Immature natural killer cell (primary cell): ENCODE data around the gene EPB42. TPM values are rescaled to one million over a fixed set of nuclear protein-coding genes. Genes with fewer than 3 reads are reported as not detected.

ENCODE experiments used
- DNase-seq, 3 donors: peaks; one replicate each; pipeline ENCODE4 v3.0.0; 2022; ENCODE audit warnings: mixed read lengths in 1 of 3
- H3K27ac Mint-ChIP-seq, 6 donors: one replicate each; pipeline ENCODE4 v1.8.0; 2020; ENCODE audit warnings: mixed read lengths in 6 of 6, mild to moderate bottlenecking in 5 of 6, inconsistent platforms in 4 of 6, moderate library complexity in 3 of 6
- H3K27me3 Mint-ChIP-seq, 3 donors: one replicate each; pipeline ENCODE4 v1.8.0; 2020 to 2021; ENCODE audit warnings: low read depth in 3 of 3, mild to moderate bottlenecking in 3 of 3, mixed read lengths in 3 of 3, moderate library complexity in 3 of 3, inconsistent platforms in 1 of 3
- H3K36me3 Mint-ChIP-seq, 3 donors: one replicate each; pipeline ENCODE4 v1.8.0; 2020; ENCODE audit warnings: mixed read lengths in 3 of 3, inconsistent platforms in 2 of 3, mild to moderate bottlenecking in 2 of 3
- H3K4me1 Mint-ChIP-seq, 2 donors: one replicate each; pipeline ENCODE4 v1.8.0; 2020; ENCODE audit warnings: inconsistent platforms in 2 of 2, mild to moderate bottlenecking in 2 of 2, mixed read lengths in 2 of 2, moderate library complexity in 1 of 2
- H3K4me3 Mint-ChIP-seq, 5 donors: one replicate each; pipeline ENCODE4 v1.8.0; 2020; ENCODE audit warnings: mild to moderate bottlenecking in 5 of 5, mixed read lengths in 5 of 5, inconsistent platforms in 3 of 5, moderate library complexity in 3 of 5
- H3K9me3 Mint-ChIP-seq, 6 donors: one replicate each; pipeline ENCODE4 v1.8.0; 2020; ENCODE audit warnings: mild to moderate bottlenecking in 6 of 6, mixed read lengths in 6 of 6, inconsistent platforms in 4 of 6, moderate library complexity in 3 of 6
- polyA plus RNA-seq, 3 donors: library from polyadenylated mRNA; unstranded; fragments of 300-500 nt; fragmentation: Illumina TruSeq; gene quantifications; one replicate each; pipeline ENCODE4 v1.2.3, GENCODE V29; 2021

The EPB42 gene
- polyA plus RNA-seq: not detected

GRCh38 chr15:43220991-43221403, at the start of gene EPB42:
TSS of gene EPB42 (minus strand) at chr15:43221018. CDS start at chr15:43220825, 193 bp downstream.
- H3K9me3 Mint-ChIP-seq: no peaks in the 10 kb centered on the region
- peak within 1 kb of the TSS in 4 of 5 donors; percentile 22 to 74 (median 39) for H3K4me3 Mint-ChIP-seq
- DNase-seq: no peak
- H3K4me1 Mint-ChIP-seq: peaks cover 16 to 17% of the 10 kb centered on the region in 2 donors
- peak within 1 kb of the TSS in 5 of 6 donors; percentile 60 to 86 (median 67) for H3K27ac Mint-ChIP-seq
- H3K36me3 Mint-ChIP-seq: no peaks in the 10 kb centered on the region
- peaks cover 3 to 13% (median 8%) of the 10 kb centered on the region in 3 donors for H3K27me3 Mint-ChIP-seq

- DNase-seq: no peak
- peaks cover 8 to 13% of the 10 kb centered on the region in 2 donors for H3K4me1 Mint-ChIP-seq
- no peaks in the 10 kb centered on the region for H3K36me3 Mint-ChIP-seq
- no peak overlapping the region for H3K4me3 Mint-ChIP-seq
- peak overlapping the region in 2 of 6 donors; percentile 30 to 56 for H3K27ac Mint-ChIP-seq
- no peaks in the 10 kb centered on the region for H3K9me3 Mint-ChIP-seq
- H3K27me3 Mint-ChIP-seq: peaks cover 3 to 11% (median 3%) of the 10 kb centered on the region in 3 donors
These were observed 49.4 kb upstream of the EPB42 start for GRCh38 chr15:43270113-43270665.

- DNase-seq: no peak
- Mint-ChIP-seq H3K27me3 (peaks cover 3 to 13% (median 3%) of the 10 kb centered on the region in 3 donors), H3K4me1 (peaks cover 8 to 13% of the 10 kb centered on the region in 2 donors), H3K4me3 (no peak overlapping the region), H3K9me3 (no peaks in the 10 kb centered on the region), H3K27ac (no peak overlapping the region), H3K36me3 (no peaks in the 10 kb centered on the region)
These were observed 47.6 kb upstream of the EPB42 start for GRCh38 chr15:43268111-43269105.

- no peaks in the 10 kb centered on the region for H3K36me3 Mint-ChIP-seq
These were observed 46.6 kb upstream of the EPB42 start for GRCh38 chr15:43267439-43267838.

GRCh38 chr15:43266834-43267233, 46.0 kb upstream of the EPB42 start, which contains the start of gene TGM5:
TSS of gene TGM5 (minus strand) at chr15:43266928. CDS start at chr15:43266849, 79 bp downstream.
- Mint-ChIP-seq H3K9me3 (no peaks in the 10 kb centered on the region), H3K4me1 (peaks cover 8 to 13% of the 10 kb centered on the region in 2 donors), H3K27ac (no peak within 1 kb of the TSS), H3K4me3 (no peak within 1 kb of the TSS), H3K27me3 (peaks cover 3 to 8% (median 4%) of the 10 kb centered on the region in 3 donors), H3K36me3 (no peaks in the 10 kb centered on the region)
- DNase-seq: no peak

More at GRCh38 chr15:43267439-43267838, 46.6 kb upstream of the EPB42 start:
- Mint-ChIP-seq H3K4me3 (no peak overlapping the region), H3K27me3 (peaks cover 2 to 10% (median 3%) of the 10 kb centered on the region in 3 donors), H3K27ac (no peak overlapping the region), H3K9me3 (no peaks in the 10 kb centered on the region), H3K4me1 (peaks cover 8 to 13% of the 10 kb centered on the region in 2 donors)
- DNase-seq: no peak

- Mint-ChIP-seq H3K9me3 (no peaks in the 10 kb centered on the region), H3K27ac (no peak overlapping the region), H3K36me3 (no peaks in the 10 kb centered on the region), H3K4me1 (peaks cover 8 to 11% of the 10 kb centered on the region in 2 donors), H3K27me3 (peaks cover 3 to 8% (median 4%) of the 10 kb centered on the region in 3 donors), H3K4me3 (no peak overlapping the region)
- no peak for DNase-seq
These were observed 45.6 kb upstream of the EPB42 start for GRCh38 chr15:43266386-43266785.

GRCh38 chr15:43260011-43260615, 39.3 kb upstream of the EPB42 start:
- Mint-ChIP-seq H3K4me3 (no peak overlapping the region), H3K27ac (no peak overlapping the region), H3K9me3 (no peaks in the 10 kb centered on the region), H3K27me3 (peaks cover 0 to 3% (median 2%) of the 10 kb centered on the region in 3 donors), H3K4me1 (no peaks in the 10 kb centered on the region), H3K36me3 (no peaks in the 10 kb centered on the region)
- no peak for DNase-seq

- Mint-ChIP-seq H3K27ac (no peak overlapping the region), H3K4me1 (peaks cover 0 to 11% of the 10 kb centered on the region in 2 donors)
- DNase-seq: no peak
These were observed 38.0 kb upstream of the EPB42 start for GRCh38 chr15:43258781-43259180.

GRCh38 chr15:43256341-43256740, 35.5 kb upstream of the EPB42 start:
- Mint-ChIP-seq H3K36me3 (peaks cover 0 to 3% (median 0%) of the 10 kb centered on the region in 3 donors), H3K27ac (no peak overlapping the region), H3K4me1 (peaks cover 0 to 22% of the 10 kb centered on the region in 2 donors), H3K4me3 (no peak overlapping the region), H3K9me3 (no peaks in the 10 kb centered on the region), H3K27me3 (peaks cover 0 to 5% (median 0%) of the 10 kb centered on the region in 3 donors)
- no peak for DNase-seq

More at GRCh38 chr15:43258781-43259180, 38.0 kb upstream of the EPB42 start:
- Mint-ChIP-seq H3K4me3 (no peak overlapping the region), H3K9me3 (no peaks in the 10 kb centered on the region), H3K36me3 (no peaks in the 10 kb centered on the region), H3K27me3 (peaks cover 0 to 4% (median 0%) of the 10 kb centered on the region in 3 donors)

- peaks cover 0 to 3% (median 0%) of the 10 kb centered on the region in 3 donors for H3K36me3 Mint-ChIP-seq
- DNase-seq: no peak
- H3K27ac Mint-ChIP-seq: no peak overlapping the region
- no peak overlapping the region for H3K4me3 Mint-ChIP-seq
- peaks cover 0 to 28% of the 10 kb centered on the region in 2 donors for H3K4me1 Mint-ChIP-seq
- H3K27me3 Mint-ChIP-seq: peaks cover 0 to 5% (median 0%) of the 10 kb centered on the region in 3 donors
- H3K9me3 Mint-ChIP-seq: no peaks in the 10 kb centered on the region
These were observed 34.6 kb upstream of the EPB42 start for GRCh38 chr15:43255376-43255775.

- Mint-ChIP-seq H3K4me1 (peaks cover 10 to 43% of the 10 kb centered on the region in 2 donors), H3K36me3 (peaks cover 0 to 3% (median 0%) of the 10 kb centered on the region in 3 donors), H3K9me3 (no peaks in the 10 kb centered on the region), H3K4me3 (no peak overlapping the region), H3K27ac (peak overlapping the region in 4 of 6 donors; percentile 1 to 59 (median 50)), H3K27me3 (peaks cover 0 to 5% (median 0%) of the 10 kb centered on the region in 3 donors)
- peak in 2 of 3 donors; percentile 27 to 41 for DNase-seq
These were observed 32.9 kb upstream of the EPB42 start for GRCh38 chr15:43253431-43254403.

GRCh38 chr15:43251871-43252250, 31.0 kb upstream of the EPB42 start:
- H3K27ac Mint-ChIP-seq: peak overlapping the region in 1 of 6 donors; percentile 62
- H3K36me3 Mint-ChIP-seq: peaks cover 0 to 3% (median 0%) of the 10 kb centered on the region in 3 donors
- H3K27me3 Mint-ChIP-seq: peaks cover 0 to 5% (median 0%) of the 10 kb centered on the region in 3 donors
- DNase-seq: no peak
- H3K9me3 Mint-ChIP-seq: no peaks in the 10 kb centered on the region
- peaks cover 10 to 43% of the 10 kb centered on the region in 2 donors for H3K4me1 Mint-ChIP-seq
- H3K4me3 Mint-ChIP-seq: no peak overlapping the region
